ENCODE results near the gene TLK1.

DNA sequence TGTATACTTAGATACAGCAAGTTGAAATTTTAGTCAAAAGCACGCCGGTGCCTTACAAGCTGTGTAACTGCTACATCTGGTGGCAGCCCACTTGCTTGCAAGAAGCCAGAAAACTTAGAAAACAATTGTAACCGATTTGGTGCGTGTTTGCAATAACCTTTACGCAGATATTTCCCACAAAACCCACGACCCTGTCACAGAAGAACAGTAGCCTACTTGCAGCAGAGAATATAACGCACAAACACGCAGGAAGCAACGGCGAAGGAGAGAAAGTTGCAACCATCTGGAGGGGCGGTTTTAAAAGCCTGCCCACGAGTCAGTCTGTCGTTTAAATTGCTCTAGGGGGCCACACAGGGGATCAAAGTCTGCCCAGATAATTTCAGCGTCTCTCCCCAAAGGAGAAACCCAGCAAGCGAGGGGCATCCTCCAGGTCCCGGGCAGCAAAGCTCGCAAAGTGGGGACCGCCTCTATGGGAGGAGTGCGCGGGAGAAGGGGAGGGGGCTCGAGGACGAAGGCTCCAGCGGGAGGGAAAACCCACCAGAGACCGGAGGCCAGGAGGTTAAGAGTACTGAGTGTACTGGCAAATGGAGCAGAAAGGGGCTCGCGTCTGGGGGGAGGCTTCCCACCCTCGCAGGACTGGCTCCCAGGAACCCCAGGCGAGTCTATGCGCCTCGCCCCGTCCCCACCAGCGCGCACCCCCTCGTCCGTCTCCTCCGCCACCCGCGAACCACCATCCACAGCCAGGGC, 1.1 kb downstream of the TLK1 start:
- TF ChIP-seq REST (IDR thresholded peaks at IDR 0.05; ENCODE audit: borderline replicate concordance) = no peak
- TF ChIP-seq CTCF (IDR thresholded peaks at IDR 0.05; ENCODE audit: poor library complexity, severe bottlenecking) = peak; percentile 76
- no peak for TF ChIP-seq EZH2 (IDR thresholded peaks at IDR 0.05; ENCODE audit: borderline replicate concordance, insufficient read depth, low read length, poor library complexity, severe bottlenecking)
- peak; percentile 49 for TF ChIP-seq POLR2AphosphoS5 (IDR thresholded peaks at IDR 0.05)
- TF ChIP-seq MXI1 (conservative IDR thresholded peaks at IDR 0.05; ENCODE audit: poor library complexity, severe bottlenecking) = peak; percentile 70
- TF ChIP-seq EP300 (conservative IDR thresholded peaks at IDR 0.05; ENCODE audit: poor library complexity, severe bottlenecking) = no peak
- TF ChIP-seq TAF1 (IDR thresholded peaks at IDR 0.05; ENCODE audit: low read depth) = peak; percentile 12
- TF ChIP-seq RAD21 (conservative IDR thresholded peaks at IDR 0.05) = peak; percentile 79
- peak; percentile 78 for TF ChIP-seq SMC3 (conservative IDR thresholded peaks at IDR 0.05; ENCODE audit: poor library complexity)

Measured in neural cell (in vitro differentiated cells).